Measurements from ENCODE around the gene DGKB. TPM values are rescaled to one million over a fixed set of nuclear protein-coding genes. Genes with fewer than 3 reads are reported as not detected.
"Not testable (repeated sequence)": the region's sequence is repeated elsewhere in the genome, so short reads cannot be mapped to it uniquely, and the experiment has no call there.

DGKB gene
- total RNA-seq, 2 experiments from 2014 or later, result not detected

- intact Hi-C loops (cut with micrococcal nuclease), result no loop called here
- H3K27ac Mint-ChIP-seq, result no peak overlapping the region
- no peaks in the 10 kb centered on the region for H3K36me3 Mint-ChIP-seq
- peaks cover 1% of the 10 kb centered on the region for H3K27me3 Mint-ChIP-seq
- POLR2A ChIA-PET, result no interaction called here
- no peak overlapping the region for H3K4me3 Mint-ChIP-seq
- peaks cover 2% of the 10 kb centered on the region for H3K9me3 Mint-ChIP-seq
- no peak for DNase-seq
- H3K4me1 Mint-ChIP-seq (ENCODE audit: low read depth), result no peaks in the 10 kb centered on the region
- CTCF ChIA-PET, result no interaction called here
Observed at GRCh38 chr7:14293434-14293833, 609.1 kb downstream of the DGKB start.

GRCh38 chr7:14292737-14293136, 609.8 kb downstream of the DGKB start:
- peaks cover 1% of the 10 kb centered on the region for H3K27me3 Mint-ChIP-seq
- H3K9me3 Mint-ChIP-seq, result peaks cover 2% of the 10 kb centered on the region
- H3K4me1 Mint-ChIP-seq (ENCODE audit: low read depth), result no peaks in the 10 kb centered on the region
- ChIA-PET CTCF (no interaction called here), POLR2A (no interaction called here)
- H3K36me3 Mint-ChIP-seq, result no peaks in the 10 kb centered on the region
- no peak overlapping the region for H3K27ac Mint-ChIP-seq
- intact Hi-C loops (cut with micrococcal nuclease), result no loop called here
- no peak for DNase-seq
- H3K4me3 Mint-ChIP-seq, result no peak overlapping the region

- Mint-ChIP-seq H3K27me3 (no peaks in the 10 kb centered on the region), H3K4me3 (no peak overlapping the region), H3K27ac (no peak overlapping the region), H3K36me3 (no peaks in the 10 kb centered on the region), H3K9me3 (no peaks in the 10 kb centered on the region), H3K4me1 (ENCODE audit: low read depth) (no peaks in the 10 kb centered on the region)
- intact Hi-C loops (cut with micrococcal nuclease), result no loop called here
- CTCF ChIA-PET, result no interaction called here
- no peak for DNase-seq
- POLR2A ChIA-PET, result no interaction called here
Observed at GRCh38 chr7:14289957-14290356, 612.6 kb downstream of the DGKB start.

- Mint-ChIP-seq H3K4me3 (no peak overlapping the region), H3K27me3 (no peaks in the 10 kb centered on the region), H3K4me1 (ENCODE audit: low read depth) (no peaks in the 10 kb centered on the region), H3K36me3 (no peaks in the 10 kb centered on the region), H3K27ac (no peak overlapping the region), H3K9me3 (no peaks in the 10 kb centered on the region)
- ChIA-PET CTCF (no interaction called here), POLR2A (no interaction called here)
- intact Hi-C loops (cut with micrococcal nuclease), result no loop called here
- no peak for DNase-seq
Observed at GRCh38 chr7:14288701-14289100, 613.9 kb downstream of the DGKB start.

- no peaks in the 10 kb centered on the region for H3K4me1 Mint-ChIP-seq (ENCODE audit: low read depth)
- ChIA-PET POLR2A (no interaction called here), CTCF (no interaction called here)
- H3K36me3 Mint-ChIP-seq, result no peaks in the 10 kb centered on the region
- intact Hi-C loops (cut with micrococcal nuclease), result no loop called here
- no peak for DNase-seq
- H3K27me3 Mint-ChIP-seq, result no peaks in the 10 kb centered on the region
- no peak overlapping the region for H3K4me3 Mint-ChIP-seq
- no peak overlapping the region for H3K27ac Mint-ChIP-seq
- H3K9me3 Mint-ChIP-seq, result no peaks in the 10 kb centered on the region
Observed at GRCh38 chr7:14287398-14287797, 615.2 kb downstream of the DGKB start.

GRCh38 chr7:14286036-14286435, 616.5 kb downstream of the DGKB start:
- ChIA-PET POLR2A (no interaction called here), CTCF (no interaction called here)
- H3K4me1 Mint-ChIP-seq (ENCODE audit: low read depth), result no peaks in the 10 kb centered on the region
- DNase-seq, result no peak
- H3K36me3 Mint-ChIP-seq, result no peaks in the 10 kb centered on the region
- intact Hi-C loops (cut with micrococcal nuclease), result no loop called here
- H3K27me3 Mint-ChIP-seq, result no peaks in the 10 kb centered on the region
- no peak overlapping the region for H3K27ac Mint-ChIP-seq
- H3K4me3 Mint-ChIP-seq, result no peak overlapping the region
- H3K9me3 Mint-ChIP-seq, result no peaks in the 10 kb centered on the region

- DNase-seq; H3K9me3 Mint-ChIP-seq; H3K27ac Mint-ChIP-seq; H3K27me3 Mint-ChIP-seq; POLR2A ChIA-PET; H3K4me1 Mint-ChIP-seq (ENCODE audit: low read depth); intact Hi-C loops (cut with micrococcal nuclease); CTCF ChIA-PET; H3K36me3 Mint-ChIP-seq; H3K4me3 Mint-ChIP-seq: not testable (repeated sequence)
Observed at GRCh38 chr7:14279065-14279871, 623.3 kb downstream of the DGKB start.

GRCh38 chr7:14275356-14275755, 627.2 kb downstream of the DGKB start:
- H3K9me3 Mint-ChIP-seq, result no peaks in the 10 kb centered on the region
- CTCF ChIA-PET, result no interaction called here
- DNase-seq, result no peak
- no peak overlapping the region for H3K27ac Mint-ChIP-seq
- H3K4me3 Mint-ChIP-seq, result no peak overlapping the region
- intact Hi-C loops (cut with micrococcal nuclease), result no loop called here
- no peaks in the 10 kb centered on the region for H3K36me3 Mint-ChIP-seq
- H3K4me1 Mint-ChIP-seq (ENCODE audit: low read depth), result no peaks in the 10 kb centered on the region
- H3K27me3 Mint-ChIP-seq, result peaks cover 4% of the 10 kb centered on the region
- POLR2A ChIA-PET, result no interaction called here

- H3K4me3 Mint-ChIP-seq, result no peak overlapping the region
- no peak for DNase-seq
- H3K27me3 Mint-ChIP-seq, result peaks cover 2% of the 10 kb centered on the region
- ChIA-PET POLR2A (no interaction called here), CTCF (no interaction called here)
- intact Hi-C loops (cut with micrococcal nuclease), result no loop called here
- no peaks in the 10 kb centered on the region for H3K36me3 Mint-ChIP-seq
- no peaks in the 10 kb centered on the region for H3K4me1 Mint-ChIP-seq (ENCODE audit: low read depth)
- H3K27ac Mint-ChIP-seq, result no peak overlapping the region
- H3K9me3 Mint-ChIP-seq, result no peaks in the 10 kb centered on the region
Observed at GRCh38 chr7:14271441-14271840, 631.1 kb downstream of the DGKB start.

GRCh38 chr7:14270099-14270498, 632.5 kb downstream of the DGKB start:
- POLR2A ChIA-PET, result no interaction called here
- intact Hi-C loops (cut with micrococcal nuclease), result no loop called here
- CTCF ChIA-PET, result no interaction called here
- no peaks in the 10 kb centered on the region for H3K36me3 Mint-ChIP-seq
- H3K27me3 Mint-ChIP-seq, result peaks cover 2% of the 10 kb centered on the region
- H3K9me3 Mint-ChIP-seq, result no peaks in the 10 kb centered on the region
- no peak overlapping the region for H3K4me3 Mint-ChIP-seq
- no peak overlapping the region for H3K27ac Mint-ChIP-seq
- DNase-seq, result no peak
- no peaks in the 10 kb centered on the region for H3K4me1 Mint-ChIP-seq (ENCODE audit: low read depth)

GRCh38 chr7:14260011-14260410, 642.5 kb downstream of the DGKB start:
- ChIA-PET POLR2A (no interaction called here), CTCF (no interaction called here)
- intact Hi-C loops (cut with micrococcal nuclease), result no loop called here
- DNase-seq, result no peak
- Mint-ChIP-seq H3K4me1 (ENCODE audit: low read depth) (no peaks in the 10 kb centered on the region), H3K27me3 (no peaks in the 10 kb centered on the region), H3K36me3 (no peaks in the 10 kb centered on the region), H3K4me3 (no peak overlapping the region), H3K9me3 (no peaks in the 10 kb centered on the region), H3K27ac (no peak overlapping the region)

GRCh38 chr7:14258861-14259260, 643.7 kb downstream of the DGKB start:
- no peaks in the 10 kb centered on the region for H3K36me3 Mint-ChIP-seq
- H3K4me1 Mint-ChIP-seq (ENCODE audit: low read depth), result no peaks in the 10 kb centered on the region
- CTCF ChIA-PET, result no interaction called here

GRCh38 chr7:14258441-14258840, 644.1 kb downstream of the DGKB start:
- no peaks in the 10 kb centered on the region for H3K27me3 Mint-ChIP-seq
- POLR2A ChIA-PET, result no interaction called here

More at GRCh38 chr7:14258861-14259260, 643.7 kb downstream of the DGKB start:
- no peak for DNase-seq
- H3K27ac Mint-ChIP-seq, result no peak overlapping the region
- POLR2A ChIA-PET, result no interaction called here
- H3K9me3 Mint-ChIP-seq, result no peaks in the 10 kb centered on the region
- no peaks in the 10 kb centered on the region for H3K27me3 Mint-ChIP-seq
- intact Hi-C loops (cut with micrococcal nuclease), result no loop called here
- no peak overlapping the region for H3K4me3 Mint-ChIP-seq

More at GRCh38 chr7:14258441-14258840, 644.1 kb downstream of the DGKB start:
- Mint-ChIP-seq H3K9me3 (no peaks in the 10 kb centered on the region), H3K27ac (no peak overlapping the region), H3K4me1 (ENCODE audit: low read depth) (no peaks in the 10 kb centered on the region), H3K4me3 (no peak overlapping the region), H3K36me3 (no peaks in the 10 kb centered on the region)
- CTCF ChIA-PET, result no interaction called here
- no peak for DNase-seq
- intact Hi-C loops (cut with micrococcal nuclease), result no loop called here
